Kidney glomerular epithelial cell (primary cell): ENCODE measurements around the gene INPP4A.

ENCODE experiments used
- DNase-seq: peaks from one replicate; lab custom pipeline; 2025; lab: John Stamatoyannopoulos, UW

Gene INPP4A

GRCh38 chr2:98541906-98542305, 97.2 kb downstream of the INPP4A start:
- DNase-seq, result no peak

- DNase-seq, result no peak
Observed at GRCh38 chr2:98543214-98543613, 98.6 kb downstream of the INPP4A start.

- DNase-seq, result no peak
Observed at GRCh38 chr2:98543842-98544241, 99.2 kb downstream of the INPP4A start.

- DNase-seq, result no peak
Observed at GRCh38 chr2:98545591-98545990, 100.9 kb downstream of the INPP4A start.

- no peak for DNase-seq
Observed at GRCh38 chr2:98546186-98546585, 101.5 kb downstream of the INPP4A start.

GRCh38 chr2:98547092-98547790, 102.6 kb downstream of the INPP4A start:
- DNase-seq, result no peak

GRCh38 chr2:98548920-98549818, 104.5 kb downstream of the INPP4A start:
- DNase-seq, result no peak

- DNase-seq, result no peak
Observed at GRCh38 chr2:98550165-98550564, 105.5 kb downstream of the INPP4A start.

- DNase-seq, result no peak
Observed at GRCh38 chr2:98551316-98551715, 106.7 kb downstream of the INPP4A start.

- DNase-seq, result no peak
Observed at GRCh38 chr2:98552499-98553179, 108.0 kb downstream of the INPP4A start.

GRCh38 chr2:98554116-98554861, 109.6 kb downstream of the INPP4A start:
- DNase-seq, result no peak

- no peak for DNase-seq
Observed at GRCh38 chr2:98555696-98556095, 111.0 kb downstream of the INPP4A start.

GRCh38 chr2:98556344-98557033, 111.8 kb downstream of the INPP4A start:
- no peak for DNase-seq

- no peak for DNase-seq
Observed at GRCh38 chr2:98558852-98559530, 114.3 kb downstream of the INPP4A start.

GRCh38 chr2:98559581-98559980, 114.9 kb downstream of the INPP4A start:
- no peak for DNase-seq

- peak; percentile 42 for DNase-seq
Observed at GRCh38 chr2:98560256-98560771, 115.7 kb downstream of the INPP4A start.

- no peak for DNase-seq
Observed at GRCh38 chr2:98561018-98561417, 116.4 kb downstream of the INPP4A start.

GRCh38 chr2:98561902-98562695, 117.4 kb downstream of the INPP4A start:
- no peak for DNase-seq

GRCh38 chr2:98563394-98563793, 118.7 kb downstream of the INPP4A start:
- no peak for DNase-seq
